ENCODE data around the gene ENDOG. TPM values are rescaled to one million over a fixed set of nuclear protein-coding genes. Genes with fewer than 3 reads are reported as not detected.

The ENDOG gene
- total RNA-seq, 6 experiments from 2014 or later: 22.4 to 50.1 (median 41.0) TPM

DNA sequence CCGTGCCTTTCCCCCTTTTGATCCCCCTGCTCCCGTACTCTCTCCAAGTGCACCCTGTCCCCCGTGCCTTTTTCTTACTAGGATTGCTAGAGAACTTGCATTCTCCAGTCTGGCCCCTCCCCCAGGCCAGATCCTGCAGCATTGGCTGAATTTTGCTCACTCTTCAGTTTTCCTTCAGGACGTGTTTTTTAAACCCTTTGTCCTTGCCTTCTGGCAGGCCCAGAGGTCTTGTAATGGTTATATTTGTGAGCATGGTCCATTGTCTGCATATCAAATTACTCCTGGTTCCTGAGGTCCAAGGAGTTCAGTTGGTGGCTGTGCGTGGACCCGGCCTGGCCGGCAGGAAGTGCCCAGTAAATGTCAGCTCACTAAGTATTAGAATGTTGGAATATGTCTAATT is 30.6 kb upstream of the ENDOG start:
- 0% methylated on average over 7 of the region's 7 CpGs for WGBS (ENCODE audit: insufficient coverage, low coverage, low lambda C conversion rate, missing lambda C conversion rate)
- DNase-seq: no peak
- H3K9me3 ChIP-seq: no peaks in the 10 kb centered on the region
- peak overlapping the region; percentile 82 to 100 (median 99) for H3K4me3 ChIP-seq
- no peak for TF ChIP-seq POLR2A (IDR thresholded peaks at IDR 0.05)
- TF ChIP-seq, protein P1, sequence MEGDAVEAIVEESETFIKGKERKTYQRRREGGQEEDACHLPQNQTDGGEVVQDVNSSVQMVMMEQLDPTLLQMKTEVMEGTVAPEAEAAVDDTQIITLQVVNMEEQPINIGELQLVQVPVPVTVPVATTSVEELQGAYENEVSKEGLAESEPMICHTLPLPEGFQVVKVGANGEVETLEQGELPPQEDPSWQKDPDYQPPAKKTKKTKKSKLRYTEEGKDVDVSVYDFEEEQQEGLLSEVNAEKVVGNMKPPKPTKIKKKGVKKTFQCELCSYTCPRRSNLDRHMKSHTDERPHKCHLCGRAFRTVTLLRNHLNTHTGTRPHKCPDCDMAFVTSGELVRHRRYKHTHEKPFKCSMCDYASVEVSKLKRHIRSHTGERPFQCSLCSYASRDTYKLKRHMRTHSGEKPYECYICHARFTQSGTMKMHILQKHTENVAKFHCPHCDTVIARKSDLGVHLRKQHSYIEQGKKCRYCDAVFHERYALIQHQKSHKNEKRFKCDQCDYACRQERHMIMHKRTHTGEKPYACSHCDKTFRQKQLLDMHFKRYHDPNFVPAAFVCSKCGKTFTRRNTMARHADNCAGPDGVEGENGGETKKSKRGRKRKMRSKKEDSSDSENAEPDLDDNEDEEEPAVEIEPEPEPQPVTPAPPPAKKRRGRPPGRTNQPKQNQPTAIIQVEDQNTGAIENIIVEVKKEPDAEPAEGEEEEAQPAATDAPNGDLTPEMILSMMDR (IDR thresholded peaks at IDR 0.05): no peak
- intact Hi-C loops (cut with DNase I): no loop called here
- peak overlapping the region; percentile 65 to 84 (median 66) for H3K27ac ChIP-seq
- peaks cover 0 to 16% (median 2%) of the 10 kb centered on the region in 4 donors for H3K4me1 ChIP-seq
- H3K27me3 ChIP-seq: no peaks in the 10 kb centered on the region
- H3K36me3 ChIP-seq: peaks cover 0 to 22% (median 2%) of the 10 kb centered on the region in 4 donors
- ATAC-seq: peak; percentile 21 to 49 (median 30)

DNA sequence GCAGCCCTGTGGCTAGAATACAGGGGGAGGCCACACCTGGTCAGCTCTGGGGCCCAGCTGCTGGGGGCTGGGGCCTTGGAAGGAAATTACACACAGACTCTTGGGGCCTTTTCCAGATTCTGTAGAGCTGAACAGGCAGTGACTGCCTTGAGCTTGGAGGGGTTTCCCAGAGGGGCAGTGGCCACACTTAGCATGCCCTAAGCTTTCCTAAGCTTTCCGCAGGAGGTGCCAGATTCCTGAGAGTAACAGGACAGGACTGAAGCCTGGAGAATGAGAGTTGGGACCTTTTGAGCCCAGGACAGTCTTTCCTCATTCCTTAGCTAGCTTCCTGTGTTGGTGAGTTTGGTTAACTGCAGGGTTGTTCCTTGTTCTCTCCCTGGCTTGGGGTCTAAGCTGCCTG is 29.9 kb upstream of the ENDOG start:
- WGBS (ENCODE audit: insufficient coverage, low coverage, low lambda C conversion rate, missing lambda C conversion rate): no CpG with 5 or more reads among the region's 1 CpG
- peaks cover 0 to 26% (median 2%) of the 10 kb centered on the region in 4 donors for H3K36me3 ChIP-seq
- no peak overlapping the region for H3K4me3 ChIP-seq
- peaks cover 0 to 24% (median 6%) of the 10 kb centered on the region in 4 donors for H3K4me1 ChIP-seq
- no peaks in the 10 kb centered on the region for H3K27me3 ChIP-seq
- peak overlapping the region in 1 of 3 donors; percentile 84 for H3K27ac ChIP-seq
- TF ChIP-seq, protein P1 (IDR thresholded peaks at IDR 0.05): no peak
- no peak for TF ChIP-seq POLR2A (IDR thresholded peaks at IDR 0.05)
- DNase-seq: no peak
- intact Hi-C loops (cut with DNase I): no loop called here
- no peaks in the 10 kb centered on the region for H3K9me3 ChIP-seq
- ATAC-seq: no peak

DNA sequence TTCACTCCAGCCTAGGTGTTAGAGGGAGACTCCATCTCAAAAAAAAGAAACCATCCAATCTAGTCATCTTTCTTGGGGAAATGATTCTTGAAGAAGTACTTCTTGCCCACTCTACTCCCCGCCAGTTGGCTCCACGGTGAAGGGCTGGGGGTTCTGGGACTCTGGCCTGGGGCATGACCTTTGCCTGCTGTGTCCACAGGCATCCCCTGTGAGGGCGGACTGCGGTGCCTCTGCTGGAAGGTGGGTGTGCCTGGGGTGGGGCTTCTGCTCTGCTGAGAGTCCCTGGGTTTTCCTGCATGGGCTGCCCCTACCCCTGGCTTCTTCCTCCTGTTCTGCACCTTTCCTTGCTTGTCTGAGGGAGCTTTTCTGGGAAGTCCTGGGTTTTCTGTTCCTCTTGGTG is 27.8 kb upstream of the ENDOG start:
- TF ChIP-seq, protein P1 (IDR thresholded peaks at IDR 0.05): no peak
- TF ChIP-seq POLR2A (IDR thresholded peaks at IDR 0.05): no peak
- peaks cover 0 to 32% (median 8%) of the 10 kb centered on the region in 4 donors for H3K4me1 ChIP-seq
- DNase-seq (no peak), ATAC-seq (no peak)
- no peak overlapping the region for H3K27ac ChIP-seq
- no peaks in the 10 kb centered on the region for H3K9me3 ChIP-seq
- intact Hi-C loops (cut with DNase I): no loop called here
- no CpG with 5 or more reads among the region's 4 CpGs for WGBS (ENCODE audit: insufficient coverage, low coverage, low lambda C conversion rate, missing lambda C conversion rate)
- peaks cover 4 to 31% (median 5%) of the 10 kb centered on the region in 4 donors for H3K36me3 ChIP-seq
- H3K4me3 ChIP-seq: no peak overlapping the region
- H3K27me3 ChIP-seq: no peaks in the 10 kb centered on the region

DNA sequence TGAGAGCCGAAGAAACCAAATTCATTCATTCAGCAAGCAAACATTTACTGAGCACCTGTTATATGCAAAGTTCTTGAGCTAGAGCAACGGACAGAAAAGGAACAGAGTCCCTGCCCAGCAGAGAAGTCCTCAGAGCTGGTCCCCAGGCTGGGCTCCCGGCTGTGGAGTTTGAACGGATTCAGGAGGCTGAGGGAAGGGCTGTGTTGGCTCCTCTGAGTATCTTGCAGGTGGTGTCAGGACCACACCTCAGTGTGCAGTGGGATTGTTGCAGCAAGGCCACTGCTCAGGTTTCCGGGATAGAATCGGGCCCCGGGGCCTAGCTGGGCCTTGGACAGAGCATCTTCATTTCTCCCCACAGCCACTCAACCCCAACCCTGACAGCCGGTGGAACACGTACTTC is 26.2 kb upstream of the ENDOG start:
- 100% methylated on average over 1 of the region's 9 CpGs for WGBS (ENCODE audit: insufficient coverage, low coverage, low lambda C conversion rate, missing lambda C conversion rate)

More for the DNA sequence above, 26.2 kb upstream of the ENDOG start:
- Histone ChIP-seq H3K27ac (no peak overlapping the region), H3K9me3 (no peaks in the 10 kb centered on the region), H3K27me3 (no peaks in the 10 kb centered on the region), H3K4me3 (no peak overlapping the region), H3K4me1 (peaks cover 0 to 32% (median 8%) of the 10 kb centered on the region in 4 donors), H3K36me3 (peaks cover 4 to 41% (median 6%) of the 10 kb centered on the region in 4 donors)
- no peak for ATAC-seq
- DNase-seq: no peak
- intact Hi-C loops (cut with DNase I): no loop called here
- TF ChIP-seq POLR2A (IDR thresholded peaks at IDR 0.05): no peak
- TF ChIP-seq, protein P1 (IDR thresholded peaks at IDR 0.05): no peak
